Thyroid gland (tissue), 4 donors: ENCODE results near the gene TPSG1. TPM values are rescaled to one million over a fixed set of nuclear protein-coding genes. Genes with fewer than 3 reads are reported as not detected.

Experiments
- DNase-seq, 2 donors: peaks; one replicate each; pipeline ENCODE4 v3.0.0-alpha.2; 2019
- H3K27ac ChIP-seq, 3 donors: fragments of 200-600 bp; sonication (generic); 1 replicate in 2 of 3; 2 replicates in 1 of 3; pipeline ENCODE4 v1.5.1; 2016 to 2019; ENCODE audit warnings: mild to moderate bottlenecking in 1 of 3, moderate library complexity in 1 of 3
- H3K27me3 ChIP-seq: fragments of 200-600 bp; sonication (generic); one replicate; pipeline ENCODE4 v1.5.1; 2019
- H3K36me3 ChIP-seq, 2 donors: fragments of 200-600 bp; sonication (generic); one replicate each; pipeline ENCODE4 v1.5.1; 2016 to 2019
- H3K4me1 ChIP-seq, 2 donors: fragments of 200-600 bp; sonication (generic); one replicate each; pipeline ENCODE4 v1.5.1; 2017 to 2019
- H3K4me3 ChIP-seq, 3 donors: fragments of 200-600 bp; sonication (generic); replicated peaks in 1 of 3; 1 replicate in 2 of 3; 2 replicates in 1 of 3; pipeline ENCODE4 v1.5.1; 2016; ENCODE audit warnings: mild to moderate bottlenecking in 1 of 3
- H3K9me3 ChIP-seq: fragments of 200-600 bp; sonication (generic); one replicate; pipeline ENCODE4 v1.5.1; 2017
- POLR2A ChIP-seq, 2 donors: fragments of 450-650 bp; IDR thresholded peaks; one replicate each; pipeline ENCODE4 v1.6.1; 2017; ENCODE audit warnings: antibody characterized with exemption in 2 of 2, mild to moderate bottlenecking in 2 of 2, moderate library complexity in 1 of 2
- WGBS, 2 donors: methylation state at CpG; one replicate each; pipeline ENCODE4 v1.1.5; 2017; 5-methylcytosine and 5-hydroxymethylcytosine counted together
- intact Hi-C: fragments of 100-400 bp; cut with DNase I; formaldehyde crosslinking; loops from one replicate; pipeline ENCODE4 v1.15.1; 2023
- total RNA-seq, 4 donors: library from RNA; depleted of rRNA; stranded (reverse); fragments of >200 nt; gene quantifications; one replicate each; pipeline ENCODE4 v1.2.3, GENCODE V29; 2016
- TF ChIP-seq, protein P1 (sequence below), 6 experiments: fragments of 200-600 bp in 3 of 6; fragments of 450-650 bp in 3 of 6; sonication (generic) in 3 of 6; IDR thresholded peaks; one replicate each; pipeline ENCODE4 v1.5.1; 2016 to 2019; ENCODE audit warnings: antibody characterized with exemption in 6 of 6, mild to moderate bottlenecking in 2 of 6, inconsistent platforms in 1 of 6, moderate library complexity in 1 of 6

The TPSG1 gene
- total RNA-seq, 4 donors from 2014 or later, result not detected

DNA sequence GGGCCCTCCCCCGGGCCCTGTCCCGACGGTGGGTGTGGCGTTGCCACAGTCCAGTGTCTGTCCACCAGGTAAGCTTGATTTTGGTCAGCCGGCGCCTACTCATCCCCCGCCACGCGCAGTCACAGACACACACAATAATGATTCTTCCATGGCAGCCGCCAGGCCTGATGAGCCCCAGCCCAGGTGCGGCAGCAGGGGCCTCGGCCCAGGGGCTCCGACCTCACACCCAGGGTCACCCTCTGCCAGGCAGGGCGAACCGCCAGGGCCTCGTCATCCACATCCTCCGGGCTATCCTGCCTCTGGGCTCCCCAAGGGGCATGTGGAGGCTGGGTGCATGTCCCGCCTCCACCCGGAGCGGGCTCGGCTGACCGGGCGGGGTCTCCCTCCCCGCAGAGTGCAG lies 7.5 kb downstream of the TPSG1 start:
- no peak for DNase-seq
- intact Hi-C loops, result no loop called here
- no peaks in the 10 kb centered on the region for H3K9me3 ChIP-seq
- no peak overlapping the region for H3K27ac ChIP-seq
- H3K4me1 ChIP-seq, result no peaks in the 10 kb centered on the region
- no peaks in the 10 kb centered on the region for H3K27me3 ChIP-seq
- H3K4me3 ChIP-seq, result no peak overlapping the region
- WGBS, 2 donors, result 92 to 96% methylated on average over 5 to 18 of the region's 24 CpGs
- TF ChIP-seq, protein P1, sequence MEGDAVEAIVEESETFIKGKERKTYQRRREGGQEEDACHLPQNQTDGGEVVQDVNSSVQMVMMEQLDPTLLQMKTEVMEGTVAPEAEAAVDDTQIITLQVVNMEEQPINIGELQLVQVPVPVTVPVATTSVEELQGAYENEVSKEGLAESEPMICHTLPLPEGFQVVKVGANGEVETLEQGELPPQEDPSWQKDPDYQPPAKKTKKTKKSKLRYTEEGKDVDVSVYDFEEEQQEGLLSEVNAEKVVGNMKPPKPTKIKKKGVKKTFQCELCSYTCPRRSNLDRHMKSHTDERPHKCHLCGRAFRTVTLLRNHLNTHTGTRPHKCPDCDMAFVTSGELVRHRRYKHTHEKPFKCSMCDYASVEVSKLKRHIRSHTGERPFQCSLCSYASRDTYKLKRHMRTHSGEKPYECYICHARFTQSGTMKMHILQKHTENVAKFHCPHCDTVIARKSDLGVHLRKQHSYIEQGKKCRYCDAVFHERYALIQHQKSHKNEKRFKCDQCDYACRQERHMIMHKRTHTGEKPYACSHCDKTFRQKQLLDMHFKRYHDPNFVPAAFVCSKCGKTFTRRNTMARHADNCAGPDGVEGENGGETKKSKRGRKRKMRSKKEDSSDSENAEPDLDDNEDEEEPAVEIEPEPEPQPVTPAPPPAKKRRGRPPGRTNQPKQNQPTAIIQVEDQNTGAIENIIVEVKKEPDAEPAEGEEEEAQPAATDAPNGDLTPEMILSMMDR (IDR thresholded peaks at IDR 0.05), result no peak
- no peak for TF ChIP-seq POLR2A (IDR thresholded peaks at IDR 0.05)
- H3K36me3 ChIP-seq, result no peaks in the 10 kb centered on the region

DNA sequence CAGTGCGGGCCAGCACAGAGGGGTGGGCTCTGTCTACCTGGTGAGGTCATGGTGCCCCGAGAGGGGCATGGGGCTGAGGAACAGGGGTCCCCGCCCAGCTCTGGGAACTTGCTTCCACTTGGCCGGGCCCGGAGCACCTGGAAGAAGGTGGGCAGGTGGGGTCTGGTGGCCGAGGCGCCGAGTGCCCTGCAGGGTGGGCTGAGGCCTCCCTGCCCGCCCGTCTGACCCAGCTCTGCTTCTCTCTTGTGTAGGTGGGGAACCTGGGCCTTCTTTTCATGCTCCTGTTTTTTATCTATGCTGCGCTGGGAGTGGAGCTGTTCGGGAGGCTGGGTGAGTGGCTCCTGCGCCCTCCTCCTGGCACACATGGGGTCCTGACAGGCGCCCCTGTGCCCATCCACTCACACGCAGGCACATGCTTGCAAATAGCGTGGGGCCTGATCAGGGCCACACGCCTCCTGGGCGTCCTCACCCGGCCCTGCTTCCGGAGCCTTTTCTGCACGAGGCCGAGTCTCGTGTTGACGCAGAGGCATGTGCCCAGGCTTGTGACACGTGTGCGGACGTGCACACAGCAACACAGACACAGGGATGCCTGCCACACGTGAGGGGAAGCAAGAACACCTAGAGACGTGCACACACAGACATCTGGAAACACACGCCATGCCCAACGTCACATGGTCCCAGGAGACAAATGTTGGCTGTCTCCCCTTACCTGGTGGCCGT lies 8.2 kb downstream of the TPSG1 start:
- Histone ChIP-seq H3K4me3 (no peak overlapping the region), H3K27ac (no peak overlapping the region), H3K27me3 (no peaks in the 10 kb centered on the region), H3K36me3 (no peaks in the 10 kb centered on the region), H3K9me3 (no peaks in the 10 kb centered on the region), H3K4me1 (no peaks in the 10 kb centered on the region)
- intact Hi-C loops, result no loop called here
- no peak for TF ChIP-seq POLR2A (IDR thresholded peaks at IDR 0.05)
- TF ChIP-seq, protein P1 (IDR thresholded peaks at IDR 0.05), result no peak
- 84 to 94% methylated on average over 22 to 31 of the region's 32 CpGs for WGBS, 2 donors
- DNase-seq, result no peak

DNA sequence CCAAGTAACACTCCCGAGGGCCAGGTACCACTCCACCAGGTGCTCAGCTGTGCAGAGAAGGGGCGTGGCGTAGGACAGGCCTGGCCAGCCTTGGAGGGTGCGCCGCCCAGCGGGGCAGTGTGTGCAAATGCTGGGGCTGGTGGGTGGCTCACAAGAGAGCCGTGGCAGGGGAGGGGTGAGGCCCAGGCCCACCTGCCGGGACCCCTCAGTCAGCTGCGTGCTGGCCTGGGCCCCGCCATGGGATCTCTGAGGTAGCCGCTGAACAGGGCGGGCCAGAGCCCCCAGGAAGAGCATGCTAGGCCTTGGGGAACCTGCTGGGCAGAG lies 8.8 kb downstream of the TPSG1 start:
- Histone ChIP-seq H3K27ac (no peak overlapping the region), H3K4me1 (no peaks in the 10 kb centered on the region), H3K9me3 (no peaks in the 10 kb centered on the region), H3K27me3 (no peaks in the 10 kb centered on the region), H3K36me3 (no peaks in the 10 kb centered on the region), H3K4me3 (no peak overlapping the region)
- 31 to 47% methylated on average over 5 to 6 of the region's 12 CpGs for WGBS, 2 donors
- DNase-seq, result peak; percentile 69 to 71
- TF ChIP-seq, protein P1 (IDR thresholded peaks at IDR 0.05), result peak in 1 of 6 experiments; percentile 26
- TF ChIP-seq POLR2A (IDR thresholded peaks at IDR 0.05), result no peak
- intact Hi-C loops, result no loop called here

DNA sequence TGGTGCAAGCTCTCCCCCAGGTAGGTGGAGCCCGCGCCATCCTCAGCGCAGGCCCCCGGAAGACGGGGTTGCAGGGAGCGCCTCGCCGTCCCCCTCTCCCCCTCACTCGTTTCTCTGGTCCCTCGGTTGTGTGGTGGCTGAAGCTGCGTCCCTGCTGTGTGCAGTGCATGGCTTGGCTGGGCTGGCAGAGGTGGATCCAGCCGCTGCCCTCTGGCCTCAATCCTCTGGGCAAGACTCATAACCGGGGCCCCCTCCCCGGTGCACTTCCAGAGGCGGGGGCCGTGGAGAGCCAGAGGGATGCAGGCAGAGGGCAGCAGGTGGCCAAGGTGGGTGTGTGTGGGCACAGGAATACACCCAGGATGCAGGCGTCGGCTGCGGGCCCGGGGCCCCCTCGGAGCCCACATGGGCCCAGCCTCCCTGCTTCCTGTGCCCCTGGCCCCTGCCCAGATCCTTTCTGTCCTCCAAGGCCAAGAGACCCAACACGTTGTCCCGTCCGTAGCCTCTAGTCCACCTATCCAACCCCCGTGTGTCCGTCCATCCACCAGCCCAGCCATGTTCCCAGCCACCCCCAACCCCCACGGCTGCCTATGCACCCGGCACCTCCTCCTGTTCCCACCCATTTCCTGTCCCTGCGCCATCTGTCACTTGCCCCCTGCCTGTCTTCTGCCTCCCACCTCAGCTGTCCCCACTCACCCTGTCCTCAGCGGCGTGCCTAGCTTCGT lies 9.3 kb downstream of the TPSG1 start:
- Histone ChIP-seq H3K27me3 (no peaks in the 10 kb centered on the region), H3K4me1 (no peaks in the 10 kb centered on the region), H3K9me3 (no peaks in the 10 kb centered on the region), H3K27ac (no peak overlapping the region), H3K4me3 (no peak overlapping the region), H3K36me3 (no peaks in the 10 kb centered on the region)
- intact Hi-C loops, result no loop called here
- no peak for DNase-seq
- WGBS, 2 donors, result 65 to 74% methylated on average over 21 to 26 of the region's 32 CpGs
- TF ChIP-seq, protein P1 (IDR thresholded peaks at IDR 0.05), result no peak
- no peak for TF ChIP-seq POLR2A (IDR thresholded peaks at IDR 0.05)

DNA sequence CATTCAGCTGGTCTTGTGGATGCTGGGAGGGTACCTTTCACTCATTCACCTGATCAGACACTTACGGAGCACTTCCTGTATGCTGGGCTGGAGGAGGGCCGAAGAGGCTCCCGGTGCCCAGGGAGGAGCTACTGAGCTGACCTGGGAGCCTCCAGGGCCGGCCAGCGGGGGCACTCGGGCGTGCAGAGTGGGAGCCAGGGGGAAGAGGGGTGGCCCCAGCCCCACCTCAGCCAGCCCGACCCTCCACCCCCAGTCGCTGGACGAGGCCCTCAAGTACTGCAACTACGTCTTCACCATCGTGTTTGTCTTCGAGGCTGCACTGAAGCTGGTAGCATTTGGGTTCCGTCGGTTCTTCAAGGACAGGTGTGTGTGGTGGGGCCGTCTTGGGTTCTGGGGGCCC lies 10.3 kb downstream of the TPSG1 start:
- H3K27ac ChIP-seq, result no peak overlapping the region
- WGBS, 2 donors, result 83 to 84% methylated on average over 7 to 9 of the region's 16 CpGs
- H3K27me3 ChIP-seq, result no peaks in the 10 kb centered on the region
- TF ChIP-seq POLR2A (IDR thresholded peaks at IDR 0.05), result no peak
- TF ChIP-seq, protein P1 (IDR thresholded peaks at IDR 0.05), result no peak
- no peaks in the 10 kb centered on the region for H3K4me1 ChIP-seq
- intact Hi-C loops, result no loop called here
- no peak for DNase-seq
- no peak overlapping the region for H3K4me3 ChIP-seq
- no peaks in the 10 kb centered on the region for H3K9me3 ChIP-seq
- H3K36me3 ChIP-seq, result no peaks in the 10 kb centered on the region
